GM13977 (cell line): ENCODE data around the gene ZBTB4.

ENCODE experiments used
- DNase-seq: peaks from one replicate; pipeline ENCODE4 v3.0.0; 2012; ENCODE audit warnings: low spot score
- CTCF ChIP-seq: IDR thresholded peaks from 2 replicates; pipeline ENCODE4 v1.5.1; 2012; ENCODE audit warnings: mild to moderate bottlenecking, control low read depth; ENCODE audit not compliant: insufficient read depth; ENCODE audit errors: extremely low read depth, missing control alignments
- in situ Hi-C: fragments of 300-500 bp; cut with MboI; formaldehyde crosslinking; loops from one replicate; pipeline ENCODE4 v1.12.0; 2022; ENCODE audit warnings: low sequenced_read_pairs, low pct_unique_long_range_greater_than_20kb, mixed read lengths, inconsistent platforms; ENCODE audit not compliant: unreplicated experiment

The ZBTB4 gene

GRCh38 chr17:7441266-7441665 lies 38.2 kb downstream of the ZBTB4 start:
- DNase-seq: no peak
- no peak for TF ChIP-seq CTCF
- in situ Hi-C loops: no loop called here

- peak; percentile 81 for DNase-seq
- in situ Hi-C loops: no loop called here
- TF ChIP-seq CTCF: no peak
Observed at GRCh38 chr17:7440834-7441195, 38.6 kb downstream of the ZBTB4 start.

GRCh38 chr17:7440113-7440833 lies 39.2 kb downstream of the ZBTB4 start:
- in situ Hi-C loops: no loop called here
- peak; percentile 72 for DNase-seq
- no peak for TF ChIP-seq CTCF

GRCh38 chr17:7439462-7440112 lies 39.8 kb downstream of the ZBTB4 start, which contains the start of gene FGF11:
Gene FGF11, plus strand, starts transcription at chr17:7439512. Its CDS starts 109 bp downstream, at chr17:7439621.
- no peak for DNase-seq
- no peak for TF ChIP-seq CTCF
- in situ Hi-C loops: no loop called here

GRCh38 chr17:7438656-7439460 lies 40.6 kb downstream of the ZBTB4 start:
- in situ Hi-C loops: no loop called here
- no peak for DNase-seq
- TF ChIP-seq CTCF: no peak

- DNase-seq: no peak
- no peak for TF ChIP-seq CTCF
- in situ Hi-C loops: no loop called here
Observed at GRCh38 chr17:7437950-7438614, 41.3 kb downstream of the ZBTB4 start.
